ENCODE data around the gene CNFN.

CNFN gene

GRCh38 chr19:42370626-42371175, 19.4 kb downstream of the CNFN start:
- DNase-seq, result no peak

- no peak for DNase-seq
These were observed 20.0 kb downstream of the CNFN start for GRCh38 chr19:42370068-42370520.

GRCh38 chr19:42369433-42370067, 20.5 kb downstream of the CNFN start:
- DNase-seq, result no peak

- no peak for DNase-seq
These were observed 21.3 kb downstream of the CNFN start for GRCh38 chr19:42368765-42369164.

- no peak for DNase-seq
These were observed 21.7 kb downstream of the CNFN start for GRCh38 chr19:42368360-42368759.

- no peak for DNase-seq
These were observed 22.2 kb downstream of the CNFN start for GRCh38 chr19:42367929-42368328.

GRCh38 chr19:42366673-42367072, 23.4 kb downstream of the CNFN start:
- DNase-seq, result peak in 1 of 2 experiments; percentile 30

GRCh38 chr19:42363614-42364346, 26.3 kb downstream of the CNFN start:
- no peak for DNase-seq

- DNase-seq, result no peak
These were observed 27.1 kb downstream of the CNFN start for GRCh38 chr19:42362891-42363440.

- no peak for DNase-seq
These were observed 27.8 kb downstream of the CNFN start for GRCh38 chr19:42362342-42362741.

GRCh38 chr19:42361545-42361910, 28.6 kb downstream of the CNFN start:
- no peak for DNase-seq

- DNase-seq, result peak in 1 of 2 experiments; percentile 32
These were observed 29.1 kb downstream of the CNFN start for GRCh38 chr19:42360787-42361544.

GRCh38 chr19:42357290-42357689, 32.8 kb downstream of the CNFN start:
- no peak for DNase-seq

GRCh38 chr19:42356686-42357085, 33.4 kb downstream of the CNFN start:
- no peak for DNase-seq

GRCh38 chr19:42355896-42356295, 34.2 kb downstream of the CNFN start:
- no peak for DNase-seq

GRCh38 chr19:42353341-42354015, 36.6 kb downstream of the CNFN start:
- no peak for DNase-seq

- DNase-seq, result no peak
These were observed 37.5 kb downstream of the CNFN start for GRCh38 chr19:42352301-42353259.

- DNase-seq, result no peak
These were observed 38.9 kb downstream of the CNFN start for GRCh38 chr19:42351079-42351735.

- DNase-seq, result no peak
These were observed 39.7 kb downstream of the CNFN start for GRCh38 chr19:42350417-42350816.

GRCh38 chr19:42349378-42350107, 40.6 kb downstream of the CNFN start:
- DNase-seq, result no peak
